K562 (cell line): Measurements from ENCODE around the gene OSBP2. TPM values are rescaled to one million over a fixed set of nuclear protein-coding genes. Genes with fewer than 3 reads are reported as not detected.

Experiments used
- ATAC-seq: fragments of 200-7000 bp; cut with Tn5 transposase; 3 replicates; pipeline ENCODE4 v1.9.1; 2020; ENCODE audit warnings: moderate library complexity
- BruUV-seq: library from RNA; stranded (reverse); fragments of 400-500 nt; replicated peaks from 2 replicates; lab custom pipeline; 2021; lab: Mats Ljungman, UMichigan
- CTCF ChIA-PET: fragments of 300-600 bp; formaldehyde crosslinking; extraction: SDS; loops from one replicate; lab custom pipeline; 2021; ENCODE audit warnings: low intra/inter-chr PET ratio; lab: Yijun Ruan, JAX
- POLR2A ChIA-PET: fragments of 300-600, 350-650 bp; sonication (Branson Sonifier 250); formaldehyde crosslinking; extraction: SDS; loops from one replicate; lab custom pipeline; 2021; ENCODE audit warnings: antibody characterized with exemption, inconsistent platforms; lab: Yijun Ruan, JAX
- DNase-seq, 4 experiments: peaks; one replicate each; pipeline versions ENCODE4 v3.0.0 to v3.0.0-alpha.2; 2011 to 2018; ENCODE audit warnings: low spot score in 3 of 4, mixed read lengths in 3 of 4; ENCODE audit errors: extremely low read depth in 1 of 4
- FAIRE-seq: peaks from 2 replicates; lab custom pipeline; 2011; peaks lifted over from hg19 to GRCh38; lab: Jason Lieb, UNC
- H2AFZ ChIP-seq: 2 replicates; pipeline ENCODE4 v1.6.0; 2011; ENCODE audit warnings: low read depth, low read length, control low read depth, inconsistent platforms
- H3K27ac ChIP-seq: fragments of 200-600 bp; 3 replicates; pipeline ENCODE4 v1.8.0; 2011; ENCODE audit warnings: low read depth, mild to moderate bottlenecking, control low read depth, inconsistent platforms, low read length, moderate library complexity, mixed read lengths; ENCODE audit errors: extremely low read depth
- H3K27me3 ChIP-seq, 2 experiments: fragments of 300-600 bp in 1 of 2; 2 replicates in 1 of 2; 3 replicates in 1 of 2; pipeline versions ENCODE4 v1.6.0 to v1.8.0; 2011; ENCODE audit warnings: inconsistent platforms in 2 of 2, low read length in 2 of 2, mild to moderate bottlenecking in 1 of 2, mixed read lengths in 1 of 2, moderate library complexity in 1 of 2; ENCODE audit not compliant: control insufficient read depth in 2 of 2, insufficient read depth in 2 of 2
- H3K36me3 ChIP-seq: fragments of 300-600 bp; 3 replicates; pipeline ENCODE4 v1.8.0; 2011; ENCODE audit warnings: mild to moderate bottlenecking, low read length, inconsistent platforms; ENCODE audit not compliant: control insufficient read depth, insufficient read depth
- H3K4me1 ChIP-seq, 2 experiments: fragments of 200-600 bp in 1 of 2; replicated peaks in 1 of 2; 2 replicates in 1 of 2; 3 replicates in 1 of 2; pipeline versions ENCODE4 v1.5.1 to v1.8.0; 2011; ENCODE audit warnings: inconsistent platforms in 2 of 2, low read length in 2 of 2, mild to moderate bottlenecking in 1 of 2, mixed read lengths in 1 of 2, moderate library complexity in 1 of 2; ENCODE audit not compliant: control insufficient read depth in 2 of 2, insufficient read depth in 2 of 2
- H3K4me2 ChIP-seq: 2 replicates; pipeline ENCODE4 v1.6.1; 2011; ENCODE audit warnings: low read length, control low read depth, inconsistent platforms, mixed read lengths; ENCODE audit not compliant: insufficient read depth
- H3K4me3 ChIP-seq: fragments of 200-600 bp; sonication (generic), shearing (Covaris generic); 2 replicates; pipeline ENCODE4 v1.5.1; 2016; ENCODE audit warnings: control low read depth, inconsistent platforms
- H3K79me2 ChIP-seq: fragments of 200-600 bp; 3 replicates; pipeline ENCODE4 v1.8.0; 2011; ENCODE audit warnings: low read length, inconsistent platforms; ENCODE audit not compliant: control insufficient read depth, insufficient read depth
- H3K9ac ChIP-seq, 2 experiments: 2 replicates each; pipeline versions ENCODE4 v1.6.0 to v1.6.1; 2011; ENCODE audit warnings: low read depth in 2 of 2, low read length in 2 of 2, control low read depth in 1 of 2, inconsistent platforms in 1 of 2, mild to moderate bottlenecking in 1 of 2, mixed read lengths in 1 of 2; ENCODE audit not compliant: insufficient read depth in 1 of 2
- H3K9me1 ChIP-seq: one replicate; pipeline ENCODE4 v1.6.0; 2011; ENCODE audit warnings: inconsistent platforms, mild to moderate bottlenecking, low read length, moderate library complexity; ENCODE audit not compliant: control insufficient read depth, insufficient read depth
- H3K9me3 ChIP-seq: replicated peaks from 2 replicates; pipeline ENCODE4 v1.5.1; 2011; ENCODE audit warnings: low read depth, low read length, inconsistent platforms; ENCODE audit not compliant: control insufficient read depth, insufficient read depth
- H4K20me1 ChIP-seq: replicated peaks from 2 replicates; pipeline ENCODE4 v1.6.1; 2011; ENCODE audit warnings: low read length, inconsistent platforms, mixed read lengths; ENCODE audit not compliant: control insufficient read depth, insufficient read depth
- COPS2 ChIP-seq: fragments of 450-650 bp; conservative IDR thresholded peaks from 2 replicates; pipeline ENCODE4 v1.6.1; 2016; ENCODE audit warnings: mild to moderate bottlenecking, moderate library complexity
- EGR1 ChIP-seq: fragments of 450-650 bp; conservative IDR thresholded peaks from 2 replicates; pipeline ENCODE4 v1.6.1; 2017; ENCODE audit warnings: mild to moderate bottlenecking
- GTF2E2 ChIP-seq: fragments of 200-800 bp; sonication (Bioruptor generic); IDR thresholded peaks from 2 replicates; pipeline ENCODE4 v1.6.1; 2016; ENCODE audit warnings: missing genetic modification characterization, missing compliant biosample characterization
- NFIC ChIP-seq: fragments of 450-650 bp; IDR thresholded peaks from 2 replicates; pipeline ENCODE4 v1.6.1; 2017; ENCODE audit warnings: mild to moderate bottlenecking, inconsistent platforms
- PHTF2 ChIP-seq: fragments of 250-450 bp; sonication (Bioruptor Pico); IDR thresholded peaks from 2 replicates; pipeline ENCODE4 v1.5.0; 2021; ENCODE audit warnings: mild to moderate bottlenecking
- SMARCA5 ChIP-seq: fragments of 450-650 bp; IDR thresholded peaks from 2 replicates; pipeline ENCODE4 v1.6.1; 2016
- WGBS: fragments of 100-300 bp; shearing (Covaris generic); methylation state at CpG from one replicate; pipeline ENCODE4 v1.1.6; 2016; ENCODE audit warnings: low coverage, mixed read lengths; ENCODE audit not compliant: insufficient coverage; ENCODE audit errors: missing lambda C conversion rate; 5-methylcytosine and 5-hydroxymethylcytosine counted together
- in situ Hi-C: fragments of 300-500 bp; cut with MboI; formaldehyde crosslinking; loops from 4 replicates; pipeline ENCODE4 v1.15.0; 2018; ENCODE audit warnings: inconsistent platforms, mixed read lengths
- intact Hi-C: fragments of 100-400 bp; cut with micrococcal nuclease; formaldehyde crosslinking; loops from 2 replicates; pipeline ENCODE4 v1.14.2; 2022
- polyA plus RNA-seq, 8 experiments: library from polyadenylated mRNA; depleted of rRNA in 4 of 8; stranded (reverse) in 5 of 8; unstranded in 3 of 8; fragments of >200 nt; fragmentation: Nextera tagmentation in 2 of 8; fragmentation: Illumina TruSeq in 1 of 8; extraction: Ambion mirVana in 2 of 8; extraction: Trizol in 1 of 8; gene quantifications; 2 replicates each; pipeline versions ENCODE4 v1.2.1 to v1.2.3, GENCODE V29; 2011 to 2014; ENCODE audit warnings: inconsistent platforms in 1 of 8, missing spikeins in 1 of 8
- total RNA-seq, 7 experiments: library from RNA; depleted of rRNA in 6 of 7; stranded (reverse); fragments of >200 nt in 6 of 7; fragmentation: Illumina TruSeq in 2 of 7; extraction: Trizol in 2 of 7; gene quantifications; 2 replicates each; pipeline versions ENCODE4 v1.2.1 to v1.2.3, GENCODE V29; 2011 to 2021; ENCODE audit warnings: low replicate concordance in 1 of 7

OSBP2 gene
- total and polyA plus RNA-seq, 9 of the 15 experiments (the other 6 are each of a cell fraction or from before 2014, with no cell fraction given) = 0.52 to 29.5 (median 21.6) TPM

- Histone ChIP-seq H3K36me3 (no peaks in the 10 kb centered on the region), H2AFZ (no peak overlapping the region), H3K9me3 (no peaks in the 10 kb centered on the region), H3K9ac (no peak overlapping the region), H3K4me3 (no peak overlapping the region), H3K9me1 (no peaks in the 10 kb centered on the region), H3K27me3 (no peaks in the 10 kb centered on the region)
- FAIRE-seq (no peak), DNase-seq (no peak)
- CTCF ChIA-PET = no interaction called here
- no TSS peak for BruUV-seq
- WGBS = 31% methylated on average over 8 of the region's 9 CpGs
- TF ChIP-seq EGR1 (no peak), SMARCA5 (no peak), GTF2E2 (tag) (no peak), NFIC (peak; percentile 26; the same call in 1 of the 2 replicates), PHTF2 (CRISPR knock-in tag) (no peak), COPS2 (no peak)
- TF ChIP-seq, all 486 proteins: peak for 1
- Histone ChIP-seq H3K4me2 (no peak overlapping the region), H3K4me1 (peaks cover 25 to 66% of the 10 kb centered on the region in 2 experiments), H4K20me1 (no peaks in the 10 kb centered on the region), H3K79me2 (peaks cover 5% of the 10 kb centered on the region), H3K27ac (no peak overlapping the region)
- POLR2A ChIA-PET = interaction anchor here (0.6 kb wide), 2 partner anchors 13 to 40 kb away, joined by 3 read pairs; no protein-coding TSS in a partner anchor
- intact Hi-C loops = no loop called here
- in situ Hi-C loops = no loop called here
- no peak for ATAC-seq
These were observed 182.4 kb downstream of the OSBP2 start for GRCh38 chr22:30876915-30877553.
